Chondrocyte (in vitro differentiated cells): ENCODE data around the gene CYP2A6. TPM values are rescaled to one million over a fixed set of nuclear protein-coding genes. Genes with fewer than 3 reads are reported as not detected.
A peak's percentile ranks its signal among the peaks of the same experiment; 100 is the strongest.
"Not testable (repeated sequence)": the region's sequence is repeated elsewhere in the genome, so short reads cannot be mapped to it uniquely, and the experiment has no call there.

Experiments
- DNase-seq: peaks from one replicate; pipeline ENCODE4 v3.0.0; 2021; ENCODE audit warnings: mixed read lengths, low spot score
- H3K27ac Mint-ChIP-seq: one replicate; pipeline ENCODE4 v1.8.0; 2021; ENCODE audit warnings: mild to moderate bottlenecking, moderate library complexity, mixed read lengths; ENCODE audit not compliant: unreplicated experiment
- H3K27me3 Mint-ChIP-seq: 2 replicates; pipeline ENCODE4 v1.8.0; 2021; ENCODE audit warnings: low read depth, mixed read lengths
- H3K36me3 Mint-ChIP-seq: 2 replicates; pipeline ENCODE4 v1.8.0; 2021; ENCODE audit warnings: low read depth, mixed read lengths
- H3K4me1 Mint-ChIP-seq: 2 replicates; pipeline ENCODE4 v1.8.0; 2021; ENCODE audit warnings: low read depth, mild to moderate bottlenecking, mixed read lengths
- H3K4me3 Mint-ChIP-seq: one replicate; pipeline ENCODE4 v1.8.0; 2021; ENCODE audit warnings: mild to moderate bottlenecking, moderate library complexity, mixed read lengths; ENCODE audit not compliant: unreplicated experiment
- H3K9me3 Mint-ChIP-seq: 2 replicates; pipeline ENCODE4 v1.8.0; 2021; ENCODE audit warnings: low read depth, mixed read lengths
- CTCF ChIP-seq: fragments of 200-600 bp; sonication (generic); IDR thresholded peaks from 2 replicates; pipeline ENCODE4 v1.5.0; 2021; ENCODE audit warnings: antibody characterized with exemption, mild to moderate bottlenecking, moderate library complexity
- total RNA-seq: library from RNA; stranded (reverse); gene quantifications from 3 replicates; pipeline ENCODE4 v1.2.1, GENCODE V29; 2021

The CYP2A6 gene
- total RNA-seq, 1 donor from 2014 or later, result not detected

- Mint-ChIP-seq H3K27ac (peak overlapping the region; percentile 59), H3K27me3 (no peaks in the 10 kb centered on the region)
Measured at GRCh38 chr19:40811478-40812341, 38.5 kb downstream of the CYP2A6 start.

DNA sequence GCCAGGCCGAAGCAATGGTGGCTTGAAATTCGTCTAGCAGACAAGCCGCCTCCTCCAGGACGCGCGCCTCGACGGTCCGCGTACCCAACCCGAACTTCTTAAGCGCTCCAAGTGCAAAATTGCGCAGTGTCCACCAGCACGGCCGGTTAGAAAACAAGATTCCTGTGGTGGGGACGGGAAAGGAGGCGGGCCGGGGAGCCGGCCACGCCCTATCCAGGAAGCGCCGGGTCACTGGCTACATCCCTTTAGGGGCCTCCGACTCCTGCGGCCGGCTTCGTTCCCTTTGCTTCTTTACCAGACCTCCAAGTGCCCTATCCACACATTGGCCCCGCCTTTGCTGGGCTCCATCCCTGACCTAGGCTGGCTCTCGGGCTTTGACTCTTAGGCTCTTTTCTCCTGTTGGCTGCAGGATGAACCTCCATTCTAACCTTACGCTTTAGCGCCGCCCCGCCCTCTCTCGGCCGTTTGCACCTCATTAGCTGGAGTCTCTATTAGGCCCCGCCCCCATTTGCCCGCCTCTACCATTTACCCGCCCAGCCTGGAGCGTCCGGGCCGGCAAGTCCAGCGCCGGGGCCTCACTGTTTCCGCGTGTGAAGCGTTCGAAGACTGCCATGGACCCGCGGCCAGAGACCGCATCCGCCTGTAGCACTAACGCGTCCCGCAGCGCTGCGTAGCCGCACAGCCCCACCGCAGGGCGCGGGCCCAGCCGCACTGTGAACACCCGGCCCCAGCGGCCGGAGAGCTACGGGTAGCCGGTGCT is 39.4 kb downstream of the CYP2A6 start:
- Mint-ChIP-seq H3K36me3 (peaks cover 11% of the 10 kb centered on the region), H3K4me1 (peaks cover 59% of the 10 kb centered on the region), H3K4me3 (peak overlapping the region; percentile 85), H3K27ac (peak overlapping the region; percentile 92)
- not testable (repeated sequence) for H3K27me3 Mint-ChIP-seq, H3K9me3 Mint-ChIP-seq, DNase-seq
- TF ChIP-seq CTCF, result peak; percentile 9

More at GRCh38 chr19:40811478-40812341, 38.5 kb downstream of the CYP2A6 start:
- peaks cover 11% of the 10 kb centered on the region for H3K36me3 Mint-ChIP-seq
- H3K4me1 Mint-ChIP-seq, result peaks cover 50% of the 10 kb centered on the region
- no peak for DNase-seq
- peak; percentile 5 for TF ChIP-seq CTCF
- no peaks in the 10 kb centered on the region for H3K9me3 Mint-ChIP-seq
- peak overlapping the region; percentile 85 for H3K4me3 Mint-ChIP-seq

DNA sequence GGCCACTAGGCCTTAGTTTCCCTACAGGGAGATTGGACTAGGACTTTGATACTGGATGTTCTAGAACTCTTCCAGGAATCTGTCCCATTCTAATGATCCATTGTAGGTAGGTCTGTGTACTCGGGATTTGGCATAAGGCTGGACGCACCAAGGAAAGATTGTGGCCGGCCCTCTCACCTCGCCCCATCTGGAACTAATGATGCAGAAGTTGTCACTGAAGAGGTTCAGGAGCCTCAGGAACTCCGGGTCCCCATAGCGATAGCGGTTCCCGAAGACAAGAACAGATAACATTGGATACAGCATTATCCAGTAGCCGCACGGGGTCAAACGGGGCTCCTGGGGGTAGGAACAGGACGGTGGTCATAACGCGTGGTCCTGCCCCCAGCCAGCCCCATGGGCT is 40.1 kb downstream of the CYP2A6 start:
- peak overlapping the region; percentile 85 for H3K4me3 Mint-ChIP-seq
- peaks cover 66% of the 10 kb centered on the region for H3K4me1 Mint-ChIP-seq
- H3K9me3 Mint-ChIP-seq, result no peaks in the 10 kb centered on the region
- H3K27me3 Mint-ChIP-seq, result no peaks in the 10 kb centered on the region
- no peak for TF ChIP-seq CTCF
- peaks cover 11% of the 10 kb centered on the region for H3K36me3 Mint-ChIP-seq
- no peak for DNase-seq
- H3K27ac Mint-ChIP-seq, result peak overlapping the region; percentile 45

- no peaks in the 10 kb centered on the region for H3K9me3 Mint-ChIP-seq
- peaks cover 72% of the 10 kb centered on the region for H3K4me1 Mint-ChIP-seq
- no peaks in the 10 kb centered on the region for H3K27me3 Mint-ChIP-seq
Measured at GRCh38 chr19:40809358-40810086, 40.7 kb downstream of the CYP2A6 start.

More at GRCh38 chr19:40809358-40810086, 40.7 kb downstream of the CYP2A6 start:
- Mint-ChIP-seq H3K36me3 (peaks cover 11% of the 10 kb centered on the region), H3K4me3 (peak overlapping the region; percentile 16), H3K27ac (peak overlapping the region; percentile 45)
- no peak for TF ChIP-seq CTCF
- no peak for DNase-seq
